GM04503 (cell line): ENCODE data around the gene CACNA1H.
"Not testable (repeated sequence)": the region's sequence is repeated elsewhere in the genome, so short reads cannot be mapped to it uniquely, and the experiment has no call there.

ENCODE experiments used
- DNase-seq: peaks from one replicate; pipeline ENCODE4 v3.0.0-alpha.2; 2012; ENCODE audit warnings: low read depth

Gene CACNA1H

DNA sequence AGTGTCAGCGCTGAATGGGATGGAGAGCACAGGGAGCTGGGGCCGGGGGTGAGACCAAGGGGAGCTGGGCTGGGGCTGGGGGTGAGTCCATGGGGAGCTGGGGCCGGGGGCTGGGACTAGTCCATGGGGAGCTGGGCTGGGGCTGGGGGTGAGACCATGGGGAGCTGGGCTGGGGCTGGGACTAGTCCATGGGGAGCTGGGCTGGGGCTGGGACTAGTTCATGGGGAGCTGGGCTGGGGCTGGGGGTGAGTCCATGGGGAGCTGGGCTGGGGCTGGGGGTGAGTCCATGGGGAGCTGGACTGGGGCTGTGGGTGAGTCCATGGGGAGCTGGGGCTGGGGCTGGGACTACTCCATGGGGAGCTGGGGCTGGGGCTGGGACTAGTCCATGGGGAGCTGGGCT, 101.9 kb downstream of the CACNA1H start:
- DNase-seq = not testable (repeated sequence)

DNA sequence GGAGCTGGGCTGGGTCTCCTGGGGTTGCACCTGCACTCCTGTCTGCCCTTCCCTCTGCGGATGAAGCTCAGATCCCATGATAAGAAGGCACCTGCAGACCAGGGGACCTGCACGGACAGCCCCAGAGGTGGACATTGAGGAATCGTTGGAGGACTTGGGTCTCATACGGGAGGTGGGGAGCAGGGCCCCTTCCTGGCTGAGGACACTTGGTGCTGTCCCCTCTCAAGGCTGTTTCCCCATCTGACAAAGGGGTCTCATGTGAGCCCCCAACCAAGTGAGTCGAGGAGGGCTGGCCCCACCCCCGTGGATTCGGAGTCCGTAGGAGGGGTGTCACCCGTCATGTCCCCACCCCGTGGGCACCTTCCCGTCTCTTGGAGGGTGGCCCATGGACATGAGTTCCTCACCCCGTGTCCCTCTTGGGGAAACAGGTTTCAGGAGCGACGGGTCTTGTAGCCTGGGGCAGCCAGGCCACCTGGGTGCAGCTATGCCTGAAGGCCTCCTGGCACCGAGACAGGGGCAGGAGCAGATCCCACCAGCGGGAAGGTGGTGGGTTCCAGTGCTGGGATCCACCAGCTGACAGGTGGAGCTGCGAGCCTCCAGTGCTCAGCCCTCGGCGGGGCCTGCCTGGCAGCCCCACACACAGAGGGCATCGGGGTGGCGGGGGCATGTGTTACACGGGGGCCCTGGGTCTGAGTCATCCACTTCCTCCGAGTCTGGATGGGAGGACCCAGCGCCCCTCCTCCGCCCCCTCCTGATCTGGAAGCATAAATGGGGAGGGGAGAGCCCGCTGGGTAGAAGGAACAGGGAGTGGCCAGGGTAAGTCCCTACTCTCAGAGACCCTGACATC, 102.6 kb downstream of the CACNA1H start, which contains the start of gene TPSD1:
TSS of gene TPSD1 (plus strand) at position 794 of the 847 bp plus-strand sequence. CDS start 212 bp downstream, outside the sequence.
- not testable (repeated sequence) for DNase-seq

DNA sequence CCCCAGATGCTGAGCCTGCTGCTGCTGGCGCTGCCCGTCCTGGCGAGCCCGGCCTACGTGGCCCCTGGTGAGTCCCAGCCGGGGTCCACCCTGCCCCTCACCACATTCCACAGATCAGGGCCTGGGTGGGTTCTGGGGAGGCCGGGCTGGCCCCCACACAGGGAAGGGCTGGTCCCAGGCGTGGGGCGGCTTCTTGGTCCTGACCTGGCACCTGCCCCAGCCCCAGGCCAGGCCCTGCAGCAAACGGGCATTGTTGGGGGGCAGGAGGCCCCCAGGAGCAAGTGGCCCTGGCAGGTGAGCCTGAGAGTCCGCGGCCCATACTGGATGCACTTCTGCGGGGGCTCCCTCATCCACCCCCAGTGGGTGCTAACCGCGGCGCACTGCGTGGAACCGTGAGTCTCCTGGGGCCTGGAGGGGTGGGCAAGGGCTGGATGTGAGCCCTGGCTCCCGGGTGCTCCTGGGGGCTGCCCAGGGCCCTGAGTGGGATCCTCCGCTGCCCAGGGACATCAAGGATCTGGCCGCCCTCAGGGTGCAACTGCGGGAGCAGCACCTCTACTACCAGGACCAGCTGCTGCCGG, 103.5 kb downstream of the CACNA1H start:
- DNase-seq = not testable (repeated sequence)

DNA sequence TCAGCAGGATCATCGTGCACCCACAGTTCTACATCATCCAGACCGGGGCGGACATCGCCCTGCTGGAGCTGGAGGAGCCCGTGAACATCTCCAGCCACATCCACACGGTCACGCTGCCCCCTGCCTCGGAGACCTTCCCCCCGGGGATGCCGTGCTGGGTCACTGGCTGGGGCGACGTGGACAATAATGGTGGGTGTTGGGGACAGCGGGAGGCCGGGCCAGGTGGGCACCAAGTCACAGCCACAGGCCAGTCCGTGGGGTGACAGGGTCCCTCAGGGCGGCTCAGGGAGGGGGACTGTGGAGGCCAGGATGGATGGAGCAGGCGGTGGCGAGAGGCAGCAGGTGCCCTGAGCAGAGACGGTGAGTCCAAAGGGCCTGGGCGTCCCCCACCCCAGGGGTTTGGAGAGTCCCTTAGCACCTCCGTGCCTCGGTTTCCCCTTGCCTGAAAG, 104.0 kb downstream of the CACNA1H start:
- DNase-seq = no peak

DNA sequence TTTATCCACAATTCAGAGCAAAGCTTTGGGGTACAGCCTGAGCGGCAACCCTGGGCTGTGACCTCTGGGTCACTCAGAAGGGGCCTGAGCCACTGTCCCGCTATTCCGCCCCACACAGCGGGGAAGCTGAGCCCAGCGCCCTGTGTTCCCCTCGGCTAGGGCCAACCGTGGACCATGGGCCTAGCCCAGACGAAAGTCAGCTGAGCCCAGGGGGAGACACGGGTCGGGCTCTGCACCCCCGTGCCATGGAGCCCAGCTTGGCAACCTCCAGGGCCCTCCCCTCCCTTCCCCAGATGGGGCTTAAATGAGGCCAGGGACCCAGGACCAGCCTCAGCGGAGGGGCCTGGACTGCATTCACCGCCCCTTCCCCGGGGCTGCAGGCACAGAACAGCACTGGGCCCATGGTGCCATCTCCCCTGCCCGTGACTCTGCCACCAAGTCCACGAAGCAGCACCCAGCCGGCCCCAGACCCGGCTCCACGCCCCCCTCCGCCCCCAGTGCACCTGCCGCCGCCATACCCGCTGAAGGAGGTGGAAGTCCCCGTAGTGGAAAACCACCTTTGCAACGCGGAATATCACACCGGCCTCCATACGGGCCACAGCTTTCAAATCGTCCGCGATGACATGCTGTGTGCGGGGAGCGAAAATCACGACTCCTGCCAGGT, 104.8 kb downstream of the CACNA1H start:
- no peak for DNase-seq

DNA sequence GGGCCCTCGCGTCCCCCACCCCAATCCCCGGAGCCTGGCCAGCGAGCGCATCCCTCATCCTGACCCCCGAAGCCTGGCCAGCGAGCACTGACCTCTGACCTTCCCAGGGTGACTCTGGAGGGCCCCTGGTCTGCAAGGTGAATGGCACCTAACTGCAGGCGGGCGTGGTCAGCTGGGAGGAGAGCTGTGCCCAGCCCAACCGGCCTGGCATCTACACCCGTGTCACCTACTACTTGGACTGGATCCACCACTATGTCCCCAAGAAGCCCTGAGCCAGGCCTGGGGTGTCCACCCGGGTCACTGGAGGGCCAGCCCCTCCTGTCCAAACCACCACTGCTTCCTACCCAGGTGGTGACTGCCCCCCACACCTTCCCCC, 105.3 kb downstream of the CACNA1H start:
- DNase-seq = no peak

DNA sequence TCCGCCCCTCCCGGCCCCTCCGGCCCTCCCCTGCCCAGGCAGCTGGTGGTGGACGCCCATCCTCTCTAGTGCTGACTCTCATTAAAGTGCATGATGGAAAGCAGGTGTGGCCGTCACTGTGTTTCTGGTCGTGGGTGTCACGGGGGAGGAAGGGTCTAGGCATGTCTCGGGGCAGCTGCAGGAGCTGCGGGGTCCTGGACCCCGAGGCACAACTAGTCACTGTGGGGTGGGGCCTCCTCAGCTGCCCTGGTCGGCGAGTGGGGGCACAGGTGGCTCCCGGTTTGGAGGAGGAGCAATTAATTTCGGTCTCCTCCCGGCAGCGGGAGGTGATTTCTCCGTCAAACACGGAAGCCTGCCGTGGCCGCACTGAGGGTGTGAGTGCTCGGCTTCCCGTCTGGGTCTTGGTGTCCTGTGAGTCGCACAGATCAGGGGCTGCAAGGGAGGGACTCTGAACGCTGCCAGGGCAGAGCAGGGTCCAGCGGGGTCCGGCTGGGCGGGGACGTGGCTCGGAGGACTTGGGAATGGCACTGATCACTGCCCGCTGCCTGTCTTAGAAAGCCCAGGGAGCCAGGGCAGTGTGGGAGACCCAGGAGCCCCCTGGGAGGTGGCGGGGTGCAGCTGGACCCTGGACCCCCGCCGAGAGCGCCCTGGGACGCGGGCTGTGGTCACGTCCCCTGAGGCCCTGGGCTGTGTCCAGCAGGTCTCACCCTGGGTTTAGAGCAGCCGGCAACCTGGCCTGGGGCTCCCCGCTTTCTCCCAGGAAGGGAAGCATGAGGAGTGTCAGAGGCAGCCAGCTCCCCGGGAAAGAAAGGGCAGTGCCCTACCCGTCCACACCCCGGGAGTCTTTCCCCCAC, 106.2 kb downstream of the CACNA1H start:
- DNase-seq = no peak

DNA sequence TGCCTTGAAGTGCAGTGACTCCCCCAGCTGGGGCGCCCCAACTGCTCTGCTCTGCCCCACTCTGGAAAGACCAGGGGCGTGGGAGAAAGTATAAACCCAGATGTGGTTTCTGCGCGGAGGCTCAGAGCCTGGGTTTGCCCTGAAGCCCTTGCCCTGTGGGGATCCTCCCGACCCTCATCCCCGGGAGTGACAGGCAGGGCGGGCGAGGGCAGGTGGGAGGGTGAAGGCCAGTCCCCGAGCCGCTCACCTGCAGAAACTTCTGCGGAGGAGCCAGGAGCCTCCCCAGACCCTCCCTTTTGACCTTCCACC, 106.8 kb downstream of the CACNA1H start:
- DNase-seq = no peak

DNA sequence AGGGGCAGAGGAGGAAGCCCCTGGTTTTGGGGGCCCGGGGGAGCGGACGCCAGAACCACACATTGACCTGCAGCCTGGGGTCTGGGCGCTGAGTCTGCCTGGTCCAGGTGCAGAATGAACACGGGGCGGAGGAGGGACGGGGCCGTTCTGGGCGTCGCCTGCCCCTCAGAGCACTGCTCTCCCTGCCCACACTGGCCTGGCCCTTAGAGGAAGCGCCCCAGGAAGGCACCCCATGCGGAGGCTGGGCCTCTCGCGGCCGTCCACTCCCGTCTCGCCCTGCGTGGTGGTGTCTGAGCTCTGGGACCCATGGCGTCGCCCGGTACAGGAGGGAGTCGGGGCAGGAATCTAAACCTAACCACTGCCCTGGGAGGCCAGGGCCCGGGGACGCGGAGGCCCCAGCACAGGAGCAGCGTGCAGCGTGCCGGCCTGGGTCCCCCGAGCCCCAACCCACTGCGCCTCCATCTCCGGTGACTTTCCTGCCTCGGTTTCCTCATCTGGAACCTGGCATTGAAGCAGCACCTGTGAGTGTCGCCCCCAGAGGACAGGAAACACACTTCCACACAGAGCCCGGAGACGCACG, 107.3 kb downstream of the CACNA1H start:
- DNase-seq = no peak

DNA sequence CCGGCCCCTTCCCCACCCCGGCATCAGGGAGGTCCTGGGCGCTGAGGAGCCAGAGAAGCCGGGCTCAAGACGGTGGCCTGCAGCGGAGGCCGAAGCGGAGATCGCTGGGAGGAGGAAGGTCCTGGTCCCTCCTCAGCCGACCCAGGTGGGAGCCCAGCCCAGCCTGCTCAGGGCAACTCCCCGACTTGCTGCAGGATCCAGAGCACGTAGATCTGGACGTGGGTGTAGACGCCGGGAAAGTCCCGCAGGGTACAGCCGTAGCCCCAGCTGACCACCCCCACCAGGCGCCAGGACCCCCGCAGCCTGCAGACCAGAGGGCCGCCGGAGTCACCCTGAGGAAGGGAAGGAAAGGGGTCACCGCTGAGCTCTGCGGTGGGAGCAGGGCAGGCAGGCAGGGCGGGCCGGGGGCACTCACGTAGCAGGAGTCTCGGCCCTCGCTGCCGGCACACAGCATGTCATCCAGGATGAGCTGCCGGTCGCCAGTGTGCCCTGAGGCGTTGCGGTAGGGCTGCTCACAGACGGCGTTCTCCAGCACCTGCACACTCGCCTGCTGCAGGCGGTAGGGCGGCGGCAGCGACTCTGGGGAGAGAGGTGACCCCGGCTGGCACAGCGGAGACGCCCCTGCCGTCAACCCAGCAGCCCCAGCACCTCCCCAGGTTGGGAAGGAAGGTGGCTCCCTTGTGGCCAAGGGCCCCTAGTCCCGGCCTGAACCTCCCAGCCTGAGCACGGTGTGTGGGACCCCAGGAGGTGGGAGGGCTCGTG, 108.4 kb downstream of the CACNA1H start:
- no peak for DNase-seq

DNA sequence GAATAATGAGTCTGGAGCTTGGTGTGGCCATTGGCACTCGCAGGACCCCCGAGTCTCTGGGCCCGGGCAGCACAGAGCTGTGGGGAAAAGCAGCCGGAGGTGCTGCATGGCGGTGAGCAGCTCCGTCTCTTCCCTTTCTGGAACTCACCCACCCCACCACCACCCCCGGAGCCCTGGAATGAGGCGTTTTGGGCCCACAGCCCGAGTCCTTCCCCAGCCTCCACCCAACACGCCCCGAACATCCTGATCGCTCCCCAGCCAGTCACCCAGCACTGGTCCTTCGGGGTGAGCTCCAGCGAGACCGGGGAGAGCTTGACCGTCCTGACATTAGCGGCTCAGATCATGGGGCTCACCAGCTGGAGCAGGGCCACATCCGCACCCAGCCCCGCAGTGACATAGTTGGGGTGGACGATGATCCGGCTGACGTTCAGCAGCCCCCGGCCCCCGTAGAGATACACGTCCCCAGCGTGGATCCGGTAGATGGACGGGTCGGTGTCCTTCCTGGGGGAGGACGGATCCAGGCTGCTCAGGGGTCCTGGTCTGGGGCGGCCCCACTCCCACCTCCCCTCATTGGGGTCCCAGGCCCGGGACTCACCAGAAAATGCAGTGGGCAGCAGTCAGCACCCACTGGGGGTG, 109.4 kb downstream of the CACNA1H start:
- DNase-seq = no peak

DNA sequence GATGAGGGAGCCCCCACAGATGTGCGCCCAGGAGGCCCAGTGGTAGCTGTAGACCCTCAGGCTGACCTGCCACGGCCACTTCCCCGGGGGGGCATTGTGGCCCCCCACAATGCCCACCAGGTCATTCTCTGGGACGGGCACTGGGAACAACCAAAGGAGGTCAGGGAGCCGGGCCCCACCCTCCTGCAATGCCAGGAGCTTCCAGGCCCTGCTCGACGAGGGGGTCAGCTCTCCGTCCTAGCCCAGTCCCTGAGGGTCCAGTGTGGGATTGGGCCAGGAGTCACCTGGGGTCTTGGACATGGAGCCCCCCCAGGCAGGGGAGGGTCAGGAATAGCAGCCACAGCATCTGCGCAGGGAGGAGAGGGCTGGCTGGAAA, 109.9 kb downstream of the CACNA1H start:
- no peak for DNase-seq

DNA sequence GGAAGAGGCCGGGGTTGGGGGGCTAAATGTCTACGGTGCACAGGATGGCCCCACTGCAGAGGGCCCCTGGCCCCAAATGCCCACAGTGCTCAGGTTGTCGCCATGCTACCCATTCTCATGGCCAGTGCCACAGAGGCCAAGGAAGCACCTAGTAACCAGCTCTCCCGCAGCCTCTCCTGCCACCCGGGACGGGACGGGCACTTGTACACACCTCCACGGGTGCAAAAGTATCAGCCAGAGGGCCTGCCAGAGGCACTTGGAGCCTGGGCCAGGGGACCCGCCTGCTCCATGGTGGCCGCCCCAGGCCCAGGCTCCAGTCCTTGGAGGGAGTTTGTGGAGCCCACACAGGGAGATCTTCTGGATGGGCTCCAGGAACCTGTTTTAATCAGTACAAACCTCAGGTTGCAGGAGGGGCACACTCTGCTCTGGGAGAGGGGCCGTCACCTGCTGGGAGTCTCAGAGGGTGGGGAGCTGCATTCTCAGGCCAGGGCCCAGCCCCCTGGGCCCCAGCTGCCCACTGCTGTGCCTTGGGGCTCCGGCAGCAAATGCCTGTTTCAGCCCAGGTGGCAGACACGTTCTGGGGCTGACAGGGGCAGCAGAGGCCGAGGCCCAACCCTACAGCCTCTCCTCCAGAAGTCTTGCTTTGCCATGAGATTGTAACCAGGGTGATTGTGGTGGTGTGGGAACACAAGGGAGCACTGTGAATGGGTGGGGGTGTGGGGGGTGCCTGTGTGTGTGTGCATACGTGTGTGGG, 110.9 kb downstream of the CACNA1H start:
- no peak for DNase-seq

DNA sequence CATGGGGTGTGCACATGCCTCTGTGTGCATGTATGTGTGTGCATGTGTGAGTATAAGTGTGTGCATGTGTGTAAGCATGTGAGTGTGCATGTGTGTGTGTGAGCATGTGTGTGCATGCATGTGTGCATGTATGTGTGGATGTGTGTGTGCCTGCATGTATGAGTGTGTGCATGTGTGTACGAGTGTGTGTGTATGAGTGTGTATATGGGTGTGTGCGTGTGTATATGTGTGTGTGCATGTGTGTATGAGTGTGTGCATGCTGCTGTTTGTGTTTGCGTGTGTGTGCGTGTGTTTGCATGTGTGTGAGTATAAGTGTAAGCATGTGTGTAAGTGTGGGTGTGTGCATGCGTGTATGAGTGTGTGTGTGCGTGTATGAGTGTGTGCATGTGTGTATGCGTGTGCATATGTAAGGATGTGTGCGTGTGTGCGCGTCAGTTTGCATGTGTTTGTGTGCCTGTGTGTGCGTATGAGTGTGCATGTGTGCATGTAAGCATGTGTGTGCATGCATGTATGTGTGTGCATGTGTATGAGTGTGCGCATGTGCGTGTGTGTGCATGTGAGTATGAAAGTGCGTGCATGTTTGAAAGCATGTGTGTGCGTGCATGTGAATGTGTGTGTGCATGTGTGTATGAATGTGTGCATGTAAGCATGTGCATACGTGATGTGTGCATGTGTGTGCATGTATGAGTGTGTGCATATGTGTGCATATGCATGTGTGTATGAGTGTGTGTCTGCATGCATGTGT, 111.6 kb downstream of the CACNA1H start:
- DNase-seq = no peak

DNA sequence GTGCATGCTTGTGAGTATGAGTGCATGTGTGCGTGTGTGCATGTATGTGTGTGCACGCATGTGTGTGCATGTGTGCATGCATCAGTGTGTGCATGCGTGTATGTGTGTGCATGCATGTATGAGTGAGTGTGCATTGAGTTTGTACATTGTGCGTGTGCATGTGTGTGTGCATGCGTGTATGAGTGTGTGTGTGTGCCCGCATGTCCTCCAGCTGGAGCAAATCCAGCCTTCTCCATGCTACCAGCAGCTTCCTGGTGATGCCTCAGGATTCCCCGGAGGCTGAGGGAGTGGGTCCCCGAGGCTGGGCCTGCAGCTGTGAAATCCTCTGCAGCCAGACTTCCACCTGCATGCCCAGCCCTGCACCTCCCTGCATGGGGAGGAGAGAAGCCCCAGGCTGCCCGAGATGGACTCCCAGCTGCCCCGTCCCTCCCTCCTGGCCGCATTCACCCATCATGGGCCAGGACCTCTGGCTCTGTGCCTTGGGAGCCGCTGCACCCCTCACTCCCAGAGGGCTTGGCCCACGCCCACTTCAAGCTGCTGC, 112.3 kb downstream of the CACNA1H start:
- no peak for DNase-seq

DNA sequence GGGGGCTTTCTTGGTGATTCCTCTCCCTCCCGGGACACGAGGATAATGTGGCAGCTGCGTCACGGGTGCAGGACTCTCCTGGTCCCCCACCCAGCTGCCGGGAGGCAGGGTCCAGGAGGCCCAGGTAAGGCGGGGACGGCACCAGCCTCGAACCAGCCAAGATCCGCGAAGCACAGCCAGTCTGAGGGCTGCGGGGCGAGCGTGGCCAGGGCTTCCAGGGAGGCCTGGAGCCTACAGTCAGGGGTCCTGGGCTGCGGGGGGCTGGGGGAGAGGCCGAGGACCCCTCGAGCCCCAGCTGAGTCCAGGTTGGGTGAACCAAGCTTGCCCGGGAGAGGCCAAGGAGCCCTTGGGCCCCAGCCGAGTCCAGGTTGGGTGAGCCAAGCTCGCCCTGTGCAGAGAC, 112.9 kb downstream of the CACNA1H start:
- no peak for DNase-seq

DNA sequence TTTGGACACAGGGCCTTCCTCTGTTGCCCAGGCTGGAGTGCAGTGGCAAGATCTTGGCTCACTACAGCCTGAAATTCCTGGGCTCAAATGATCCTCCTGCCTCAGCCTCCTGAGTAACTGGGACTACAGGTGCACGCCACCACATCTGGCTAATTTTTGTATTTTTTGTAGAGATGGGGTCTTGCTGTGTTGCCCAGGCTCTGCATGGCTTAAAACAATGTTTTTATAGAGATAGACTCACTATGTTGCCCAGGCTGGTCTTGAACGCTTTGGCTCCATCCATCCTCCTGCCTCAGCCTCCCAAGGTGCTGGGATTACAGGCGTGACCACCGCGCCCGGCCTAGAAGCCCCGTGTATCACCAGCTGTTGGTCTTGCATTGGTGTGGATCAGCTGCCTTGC, 116.5 kb downstream of the CACNA1H start:
- DNase-seq = not testable (repeated sequence)

DNA sequence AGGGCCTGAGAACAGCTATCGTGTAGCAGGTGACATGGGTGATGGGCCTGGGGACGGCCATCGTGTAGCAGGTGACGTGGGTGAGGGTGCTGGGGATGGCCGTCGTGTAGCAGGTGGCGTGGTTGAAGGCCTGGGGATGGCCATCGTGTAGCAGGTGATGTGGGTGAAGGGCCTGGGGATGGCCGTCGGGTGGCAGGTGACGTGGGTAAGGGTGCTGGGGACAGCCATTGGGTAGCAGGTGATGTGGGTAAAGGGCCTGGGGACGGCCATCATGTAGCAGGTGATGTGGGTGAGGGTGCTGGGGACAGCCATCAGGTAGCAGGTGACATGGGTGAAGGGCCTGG, 118.4 kb downstream of the CACNA1H start:
- no peak for DNase-seq
